GM12891 (cell line): ENCODE measurements around the gene JAZF1.
A peak's percentile ranks its signal among the peaks of the same experiment; 100 is the strongest.

Source experiments
- DNase-seq: peaks from one replicate; pipeline ENCODE4 v3.0.0; 2011; ENCODE audit warnings: low spot score; ENCODE audit not compliant: insufficient read length
- FAIRE-seq: peaks from 2 replicates; lab custom pipeline; 2011; peaks lifted over from hg19 to GRCh38; lab: Jason Lieb, UNC
- PAX5 ChIP-seq: IDR thresholded peaks from 2 replicates; pipeline ENCODE4 v1.6.1; 2011; ENCODE audit warnings: low read length, moderate library complexity, mild to moderate bottlenecking; ENCODE audit not compliant: insufficient read depth, severe bottlenecking
- POLR2A ChIP-seq: IDR thresholded peaks from 2 replicates; pipeline ENCODE4 v1.6.1; 2011; ENCODE audit warnings: low read depth, low read length, control low read depth
- POLR2AphosphoS5 ChIP-seq: IDR thresholded peaks from 2 replicates; pipeline ENCODE4 v1.6.1; 2011; ENCODE audit warnings: low read depth, low read length, control low read depth
- POU2F2 ChIP-seq: IDR thresholded peaks from 2 replicates; pipeline ENCODE4 v1.6.1; 2011; ENCODE audit warnings: low read depth, mild to moderate bottlenecking, control low read depth, low read length, moderate library complexity
- SPI1 ChIP-seq: IDR thresholded peaks from 2 replicates; pipeline ENCODE4 v1.6.1; 2011; ENCODE audit warnings: low read depth, low read length, control low read depth
- TAF1 ChIP-seq: IDR thresholded peaks from 2 replicates; pipeline ENCODE4 v1.6.1; 2011; ENCODE audit warnings: low read depth, low read length, control low read depth

Gene JAZF1

DNA sequence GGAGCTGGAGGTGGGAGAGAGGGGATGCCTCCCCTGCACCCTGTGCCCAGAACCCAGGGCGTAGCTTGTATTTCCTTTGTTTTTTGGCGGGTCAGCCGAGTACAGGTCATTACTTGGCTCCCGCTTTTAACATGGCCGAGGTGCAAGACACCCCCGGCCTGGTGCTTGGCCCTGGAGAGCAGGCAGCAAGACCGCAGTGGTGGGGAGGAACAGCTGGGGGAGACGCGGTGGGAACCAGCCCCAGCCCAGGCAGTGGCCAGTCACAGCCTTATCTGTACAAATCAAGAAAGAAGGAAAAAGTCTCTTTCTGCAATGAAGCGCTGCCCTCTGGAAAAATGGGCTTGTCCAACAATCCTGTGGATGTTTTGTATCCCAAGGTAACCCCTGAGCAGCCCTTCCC, 341.5 kb downstream of the JAZF1 start:
- TF ChIP-seq PAX5, result no peak
- TF ChIP-seq POU2F2, result no peak
- no peak for TF ChIP-seq TAF1
- no peak for TF ChIP-seq SPI1
- no peak for TF ChIP-seq POLR2AphosphoS5
- TF ChIP-seq POLR2A, result no peak
- FAIRE-seq, result no peak
- DNase-seq, result no peak

DNA sequence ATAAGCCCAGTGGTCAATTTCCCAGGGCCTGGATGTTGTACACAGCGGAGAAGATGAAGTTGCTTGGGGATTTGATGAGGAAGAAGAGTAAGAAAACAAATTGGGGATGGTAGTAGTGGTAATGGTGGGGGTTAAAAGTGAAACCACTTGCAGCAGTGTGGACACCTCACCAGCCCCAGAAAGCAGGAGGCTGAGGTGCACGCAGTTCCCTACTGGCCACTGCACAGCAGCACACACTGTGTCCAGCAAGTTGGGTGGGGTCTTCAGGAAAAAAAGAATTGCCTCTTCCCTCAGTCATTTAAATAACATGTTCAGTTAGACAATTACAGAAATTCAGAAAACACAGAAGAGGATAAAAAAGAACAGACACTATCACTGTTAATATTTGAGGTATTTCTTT, 344.1 kb downstream of the JAZF1 start:
- FAIRE-seq (no peak), DNase-seq (no peak)
- TF ChIP-seq POU2F2 (no peak), PAX5 (no peak), TAF1 (no peak), SPI1 (no peak), POLR2AphosphoS5 (no peak), POLR2A (no peak)

DNA sequence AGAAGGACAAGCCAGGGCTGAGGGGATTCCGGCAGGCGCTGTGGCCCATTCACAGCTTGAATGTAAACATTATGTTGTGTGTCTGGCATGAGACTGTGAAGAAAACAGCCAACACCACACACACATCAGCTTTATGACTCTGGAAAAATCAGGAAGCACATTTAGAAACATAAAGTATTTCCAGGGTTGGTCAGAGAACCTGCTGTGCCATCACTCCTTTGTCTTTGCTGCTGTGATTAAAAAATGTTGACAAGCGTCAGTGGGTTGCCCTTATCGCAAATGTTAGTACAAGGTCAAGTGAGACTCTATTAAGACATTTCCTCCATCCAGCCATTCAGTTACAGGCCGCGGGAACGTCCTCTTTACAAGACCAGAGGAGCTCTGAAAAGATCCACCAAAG, 345.2 kb downstream of the JAZF1 start:
- FAIRE-seq (no peak), DNase-seq (no peak)
- no peak for TF ChIP-seq TAF1
- TF ChIP-seq SPI1, result no peak
- TF ChIP-seq POLR2AphosphoS5, result no peak
- no peak for TF ChIP-seq POU2F2
- TF ChIP-seq PAX5, result no peak
- TF ChIP-seq POLR2A, result no peak

DNA sequence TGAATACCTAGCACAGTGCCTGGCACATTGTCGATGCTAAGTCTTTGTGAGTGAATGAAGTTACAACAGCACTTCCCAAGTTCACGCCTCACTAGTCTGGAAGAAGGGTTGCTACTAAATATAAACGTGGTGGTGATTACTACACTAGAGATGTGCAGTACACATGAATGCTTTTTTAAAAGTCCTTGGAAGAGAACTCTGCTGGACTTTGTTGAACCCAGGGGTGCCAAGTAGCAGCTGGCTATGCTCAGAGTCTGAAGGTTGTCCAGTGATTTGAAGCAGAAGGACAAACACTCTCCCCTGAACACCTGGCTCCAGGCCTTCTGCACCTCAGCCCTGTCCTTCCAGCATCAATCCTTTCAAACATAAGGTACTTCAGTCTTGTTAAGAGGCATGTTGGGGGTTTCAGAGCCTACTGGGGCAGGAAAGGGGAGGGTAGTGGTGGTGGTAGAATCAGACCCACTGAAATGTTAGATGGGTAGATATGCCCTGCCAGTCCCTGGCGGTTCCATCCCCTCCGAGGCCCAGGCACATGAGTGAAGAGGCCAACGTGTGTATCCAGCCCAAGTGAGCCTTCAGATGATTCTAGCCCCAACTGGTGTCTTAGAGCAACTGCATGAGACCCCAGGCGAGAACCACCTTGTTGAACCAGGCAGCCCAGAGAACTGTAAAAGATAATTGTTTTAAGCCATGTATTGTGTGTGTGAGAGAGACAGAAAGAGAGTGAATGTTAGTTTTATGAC, 346.2 kb downstream of the JAZF1 start:
- DNase-seq (no peak), FAIRE-seq (no peak)
- no peak for TF ChIP-seq POLR2AphosphoS5
- no peak for TF ChIP-seq SPI1
- no peak for TF ChIP-seq POU2F2

DNA sequence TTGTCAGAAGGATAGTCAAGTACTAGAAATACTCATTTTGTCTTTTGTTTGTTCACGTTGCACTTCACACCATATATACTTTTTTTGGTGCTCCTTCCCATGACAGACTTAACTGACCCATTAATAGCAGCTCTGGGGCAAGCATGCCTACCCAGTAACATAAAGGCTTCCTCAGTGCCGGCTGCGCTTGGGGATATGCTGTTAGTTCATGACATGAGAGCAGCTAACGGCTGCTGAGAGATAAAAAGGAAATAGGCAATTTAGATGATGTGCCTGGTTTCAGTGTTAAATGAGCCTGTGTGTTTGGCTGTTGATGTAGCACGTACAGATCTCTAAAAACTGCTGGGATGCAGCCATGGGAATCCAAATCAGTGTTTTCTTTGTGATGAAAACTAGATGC, 354.2 kb downstream of the JAZF1 start:
- no peak for DNase-seq
- no peak for FAIRE-seq
- TF ChIP-seq POU2F2, result no peak
- TF ChIP-seq TAF1, result no peak
- no peak for TF ChIP-seq POLR2AphosphoS5
- no peak for TF ChIP-seq POLR2A
- TF ChIP-seq PAX5, result no peak
- no peak for TF ChIP-seq SPI1

DNA sequence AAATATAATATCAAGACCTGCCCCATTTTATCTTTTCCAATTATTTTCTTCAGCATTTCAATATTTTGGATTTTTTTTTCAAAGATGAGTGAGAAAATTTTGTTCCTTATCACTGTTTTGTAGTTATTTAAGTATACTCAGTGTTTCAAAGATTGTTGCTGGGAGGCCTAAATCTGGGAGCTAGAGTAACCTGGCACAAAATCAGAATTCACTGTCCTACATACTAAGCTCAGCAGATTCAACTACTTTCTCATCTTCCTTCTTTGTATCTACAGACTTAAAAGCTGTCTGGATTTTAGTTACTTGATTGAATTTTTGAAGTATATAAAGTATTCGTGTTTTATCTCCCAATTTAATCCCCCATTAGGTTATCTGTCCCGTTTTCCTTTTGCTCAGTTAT, 354.7 kb downstream of the JAZF1 start:
- DNase-seq (no peak), FAIRE-seq (no peak)
- TF ChIP-seq POLR2A (no peak), TAF1 (no peak), PAX5 (no peak), SPI1 (no peak), POU2F2 (no peak), POLR2AphosphoS5 (no peak)

DNA sequence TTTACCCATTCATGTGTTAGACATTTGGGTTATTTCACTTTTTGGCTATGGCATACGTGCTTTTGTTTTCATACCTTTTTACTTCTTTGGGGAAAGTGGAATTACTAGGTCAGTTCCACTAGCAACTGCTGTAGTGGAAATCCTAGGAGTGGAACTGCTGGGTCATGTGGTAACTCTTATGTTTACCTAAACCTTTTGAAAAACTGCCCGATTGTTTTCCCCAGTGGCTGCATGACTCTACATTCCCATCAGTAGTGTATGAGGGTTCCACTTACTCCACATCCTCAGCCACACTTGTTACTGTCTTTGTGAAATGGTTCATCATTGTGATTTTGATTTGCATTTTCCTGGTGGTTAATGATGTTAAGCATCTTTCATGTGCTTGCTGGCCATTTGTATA, 358.4 kb downstream of the JAZF1 start:
- DNase-seq (no peak), FAIRE-seq (no peak)
- TF ChIP-seq PAX5, result no peak
- TF ChIP-seq POU2F2, result no peak

DNA sequence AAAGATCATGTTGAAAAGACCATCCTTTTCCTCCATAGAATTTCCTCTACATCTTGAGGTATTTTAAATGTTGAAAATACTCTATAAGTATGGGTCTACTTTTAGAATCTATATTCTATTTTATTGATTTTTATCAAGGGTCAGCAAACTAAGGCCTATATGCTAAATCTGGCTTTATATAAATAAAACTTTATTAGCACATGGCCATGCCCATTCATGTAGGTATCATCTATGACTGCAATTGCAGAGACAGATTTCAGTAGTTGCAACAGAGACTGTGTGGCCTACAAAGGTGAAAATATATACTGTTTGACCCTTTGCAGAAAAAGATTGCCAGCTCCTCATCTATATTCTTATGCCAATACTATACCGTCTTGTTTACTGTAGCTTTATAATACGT, 367.9 kb downstream of the JAZF1 start:
- TF ChIP-seq PAX5 (no peak), TAF1 (no peak), SPI1 (no peak), POU2F2 (no peak), POLR2A (no peak), POLR2AphosphoS5 (no peak)
- no peak for DNase-seq
- peak; percentile 51 for FAIRE-seq

DNA sequence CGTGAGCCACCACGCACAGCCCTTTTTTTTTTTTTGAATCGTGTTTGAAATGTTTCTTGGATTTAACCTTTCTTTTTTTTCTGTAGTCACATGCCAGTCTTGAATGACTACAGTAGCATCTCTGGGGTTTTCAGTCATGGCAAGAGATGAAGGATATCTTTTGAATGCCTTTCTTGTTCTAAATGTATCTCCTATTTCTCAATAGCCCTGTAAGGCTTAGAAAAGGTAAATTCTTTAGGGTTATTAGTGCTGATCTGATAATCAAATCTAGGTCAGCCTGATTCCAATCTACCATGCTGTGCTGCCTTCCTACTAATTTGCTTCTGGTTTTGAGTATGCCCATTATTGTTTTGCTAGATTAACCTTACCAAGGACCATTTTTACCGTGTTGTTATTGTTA, 370.4 kb downstream of the JAZF1 start:
- DNase-seq (no peak), FAIRE-seq (no peak)
- no peak for TF ChIP-seq TAF1
- no peak for TF ChIP-seq SPI1
- no peak for TF ChIP-seq POU2F2
- TF ChIP-seq POLR2AphosphoS5, result no peak
- no peak for TF ChIP-seq PAX5

DNA sequence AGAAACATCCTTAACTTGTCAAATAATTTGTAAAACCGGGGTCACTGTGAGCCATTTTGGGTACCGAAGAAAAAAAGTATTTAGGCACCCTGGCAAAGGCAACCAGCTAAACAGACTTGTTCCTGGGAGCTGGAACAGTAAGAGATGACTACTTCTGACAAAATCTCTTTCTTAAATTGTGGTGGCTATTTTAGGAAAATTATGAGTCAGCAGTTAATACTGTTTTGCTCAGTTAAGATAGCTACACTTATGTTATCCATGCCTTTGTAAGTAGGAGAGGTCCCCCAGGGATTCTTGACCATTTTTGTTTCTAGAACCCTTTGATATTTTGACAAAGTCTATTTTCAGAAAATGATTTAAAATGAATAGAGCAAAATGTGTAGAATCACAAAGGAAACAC, 372.0 kb downstream of the JAZF1 start:
- FAIRE-seq, result no peak
- no peak for DNase-seq
- TF ChIP-seq POLR2AphosphoS5 (no peak), POU2F2 (no peak), TAF1 (no peak), SPI1 (no peak), POLR2A (no peak), PAX5 (no peak)
